Measurements from ENCODE around the gene ORAI3. TPM values are rescaled to one million over a fixed set of nuclear protein-coding genes. Genes with fewer than 3 reads are reported as not detected.
A peak's percentile ranks its signal among the peaks of the same experiment; 100 is the strongest.

The ORAI3 gene
- total and polyA plus RNA-seq, 2 of the 13 experiments (the other 11 are each of a cell fraction or from before 2014, with no cell fraction given): 11.4 to 32.0 TPM

DNA sequence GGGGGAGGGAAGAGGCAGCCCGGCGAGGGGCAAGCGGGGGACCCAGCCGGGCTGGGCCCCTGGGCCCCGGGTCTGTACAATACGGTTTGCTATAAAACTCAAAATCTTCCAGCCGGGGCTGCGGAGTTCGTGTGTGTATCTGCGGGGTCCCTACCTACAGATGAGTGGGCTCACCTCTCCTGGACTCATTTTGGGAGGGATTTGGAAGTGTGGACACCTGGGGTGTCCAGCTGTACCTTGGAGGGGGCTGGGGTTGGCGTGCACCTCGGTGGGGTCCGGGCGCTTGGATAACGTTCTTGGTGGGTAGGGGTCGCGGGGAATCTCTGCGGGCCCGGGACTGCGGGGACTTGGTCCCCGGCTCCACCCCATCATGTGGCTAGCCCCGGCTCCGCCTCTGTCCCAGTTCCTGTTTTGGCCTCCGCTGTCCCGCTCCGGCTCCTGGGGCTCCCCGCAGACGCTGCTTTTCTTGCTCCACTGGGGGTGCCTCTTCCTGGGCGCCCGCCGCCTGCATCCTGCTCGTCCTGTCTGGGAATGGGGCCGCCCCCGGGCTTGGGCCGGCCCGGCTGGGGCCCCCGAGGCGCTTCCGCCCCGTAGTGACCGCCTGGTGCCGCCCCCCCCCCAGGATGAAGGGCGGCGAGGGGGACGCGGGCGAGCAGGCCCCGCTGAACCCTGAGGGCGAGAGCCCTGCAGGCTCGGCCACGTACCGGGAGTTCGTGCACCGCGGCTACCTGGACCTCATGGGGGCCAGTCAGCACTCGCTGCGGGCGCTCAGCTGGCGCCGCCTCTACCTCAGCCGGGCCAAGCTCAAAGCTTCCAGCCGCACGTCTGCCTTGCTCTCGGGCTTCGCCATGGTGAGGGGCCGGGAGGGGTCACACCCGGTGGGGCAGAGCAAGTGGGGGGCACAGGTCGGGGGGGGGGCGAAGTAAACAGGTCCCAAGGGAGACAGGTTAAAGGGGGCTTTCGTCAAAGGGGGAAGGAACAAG, at the start of gene ORAI3 (continued):
- TF ChIP-seq ZNF646 (CRISPR knock-in tag; IDR thresholded peaks at IDR 0.05): no peak
- TF ChIP-seq ZNF501 (CRISPR knock-in tag; IDR thresholded peaks at IDR 0.05): peak; percentile 69; the same call in 1 of the 2 replicates
- TF ChIP-seq GPN1 (CRISPR knock-in tag; IDR thresholded peaks at IDR 0.05; ENCODE audit: borderline replicate concordance): no peak
- peak; percentile 70; the same call in 1 of the 2 replicates for TF ChIP-seq ZNF709 (CRISPR knock-in tag; IDR thresholded peaks at IDR 0.05)
- TF ChIP-seq ISX (CRISPR knock-in tag; conservative IDR thresholded peaks at IDR 0.05): peak; percentile 48; the same call in 1 of the 2 replicates
- no peak for TF ChIP-seq FOXO1 (CRISPR knock-in tag; IDR thresholded peaks at IDR 0.05)
- TF ChIP-seq RBM22 (optimal IDR thresholded peaks at IDR 0.05; ENCODE audit: low read length): no peak
- TF ChIP-seq, protein P1, sequence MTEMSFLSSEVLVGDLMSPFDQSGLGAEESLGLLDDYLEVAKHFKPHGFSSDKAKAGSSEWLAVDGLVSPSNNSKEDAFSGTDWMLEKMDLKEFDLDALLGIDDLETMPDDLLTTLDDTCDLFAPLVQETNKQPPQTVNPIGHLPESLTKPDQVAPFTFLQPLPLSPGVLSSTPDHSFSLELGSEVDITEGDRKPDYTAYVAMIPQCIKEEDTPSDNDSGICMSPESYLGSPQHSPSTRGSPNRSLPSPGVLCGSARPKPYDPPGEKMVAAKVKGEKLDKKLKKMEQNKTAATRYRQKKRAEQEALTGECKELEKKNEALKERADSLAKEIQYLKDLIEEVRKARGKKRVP (CRISPR knock-in tag; IDR thresholded peaks at IDR 0.05): no peak; a peak in 1 of 4 replicates
- TF ChIP-seq ATM (IDR thresholded peaks at IDR 0.05; ENCODE audit: borderline replicate concordance): no peak
- TF ChIP-seq ZNF761 (CRISPR knock-in tag; conservative IDR thresholded peaks at IDR 0.05): no peak; the same call in none of the 2 replicates
- TF ChIP-seq MTA1 (CRISPR knock-in tag; IDR thresholded peaks at IDR 0.05; ENCODE audit: borderline replicate concordance): no peak
- no peak for TF ChIP-seq ZNF3 (CRISPR knock-in tag; IDR thresholded peaks at IDR 0.05)
- TF ChIP-seq CBFB (CRISPR knock-in tag; IDR thresholded peaks at IDR 0.05): no peak
- TF ChIP-seq ZNF564 (CRISPR knock-in tag; IDR thresholded peaks at IDR 0.05): no peak
- TF ChIP-seq SYNCRIP (IDR thresholded peaks at IDR 0.05; ENCODE audit: insufficient read depth, low read depth, low read length): no peak
- TF ChIP-seq NFYC (CRISPR knock-in tag; IDR thresholded peaks at IDR 0.05): no peak
- no peak; the same call in 1 of the 2 replicates for TF ChIP-seq TERF1 (CRISPR knock-in tag; IDR thresholded peaks at IDR 0.05)
- no peak for TF ChIP-seq ZNF562 (CRISPR knock-in tag; IDR thresholded peaks at IDR 0.05; ENCODE audit: borderline replicate concordance)
